Uterus (tissue), 2 donors: Measurements from ENCODE around the gene ATP11A.

Experiments used
- CTCF ChIP-seq, 4 experiments: fragments of 200-600 bp in 2 of 4; fragments of 450-650 bp in 2 of 4; sonication (generic) in 2 of 4; IDR thresholded peaks; one replicate each; pipeline ENCODE4 v1.5.1; 2016 to 2019; ENCODE audit warnings: antibody characterized with exemption in 4 of 4, mild to moderate bottlenecking in 2 of 4, moderate library complexity in 1 of 4
- POLR2A ChIP-seq, 2 donors: fragments of 450-650 bp; IDR thresholded peaks; one replicate each; pipeline ENCODE4 v1.6.1; 2016; ENCODE audit warnings: antibody characterized with exemption in 2 of 2, mild to moderate bottlenecking in 1 of 2, moderate library complexity in 1 of 2

GRCh38 chr13:112766336-112766735 lies 76.5 kb downstream of the ATP11A start:
- TF ChIP-seq CTCF (IDR thresholded peaks at IDR 0.05), result no peak
- TF ChIP-seq POLR2A (IDR thresholded peaks at IDR 0.05), result no peak
